ENCODE results near the gene DNAJC27.
"Not testable (repeated sequence)": the region's sequence is repeated elsewhere in the genome, so short reads cannot be mapped to it uniquely, and the experiment has no call there.

Gene DNAJC27

DNA sequence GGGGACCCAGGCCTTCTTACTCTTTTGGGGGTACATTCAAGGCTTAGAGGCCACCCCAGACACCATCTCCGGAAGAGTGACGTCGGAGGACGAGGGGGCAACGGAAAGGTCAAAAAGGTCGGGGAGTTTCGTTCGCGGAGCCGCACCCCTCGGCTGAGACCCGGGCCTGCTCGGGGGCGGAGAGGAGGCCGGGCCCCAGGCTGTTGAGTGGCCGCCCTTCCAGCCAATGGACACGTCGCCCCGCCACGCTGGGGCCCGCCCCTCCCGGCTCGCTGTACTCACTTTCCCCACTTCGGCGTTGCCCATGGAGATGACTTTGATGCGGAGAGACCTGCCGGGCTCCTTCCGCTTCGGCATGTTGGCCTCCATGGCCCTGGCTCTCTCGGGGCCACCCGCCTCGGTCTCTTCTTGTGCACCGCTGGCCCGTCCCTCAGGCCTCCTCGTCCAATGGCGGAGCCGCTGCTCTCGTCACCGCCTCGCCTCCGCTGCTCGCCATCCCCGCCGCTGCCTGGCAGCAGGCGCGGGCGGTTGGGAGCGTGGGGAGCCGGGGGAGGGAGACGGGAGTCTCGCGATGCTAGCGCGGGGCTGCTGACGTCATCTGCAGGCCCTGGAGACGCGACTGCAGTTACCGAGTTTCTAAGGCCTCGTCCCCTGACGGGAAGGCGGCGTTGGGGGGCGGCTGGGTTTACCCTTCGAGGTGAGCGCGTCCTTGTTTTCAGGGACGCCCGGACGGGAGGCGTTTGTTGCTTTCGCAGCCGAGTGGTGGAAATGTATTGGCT, at the start of gene DNAJC27:
Gene DNAJC27 (minus strand): TSS at position 420 of the 779 bp plus-strand sequence. CDS start 51 bp downstream, at position 369.
- peak; percentile 96 for DNase-seq (ENCODE audit: low spot score)

DNA sequence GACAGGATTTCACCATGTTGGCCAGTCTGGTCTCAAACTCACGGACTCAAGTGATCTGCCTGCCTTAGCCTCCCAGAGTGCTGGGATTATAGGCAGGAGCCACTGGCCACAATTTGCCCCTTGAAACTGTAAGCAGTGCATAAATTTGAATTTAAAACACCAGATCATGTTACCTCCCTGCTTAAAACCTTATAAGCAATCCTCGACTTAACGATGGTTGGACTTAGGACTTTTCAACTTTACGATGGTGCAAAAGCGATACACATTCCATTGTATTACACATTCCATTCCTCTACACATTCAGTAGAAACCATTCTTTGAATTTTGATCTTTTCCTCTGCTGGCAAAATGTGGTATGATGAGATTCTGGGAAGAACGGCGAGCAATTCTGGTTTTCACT, 46.9 kb upstream of the DNAJC27 start:
- DNase-seq (ENCODE audit: low spot score) = no peak

DNA sequence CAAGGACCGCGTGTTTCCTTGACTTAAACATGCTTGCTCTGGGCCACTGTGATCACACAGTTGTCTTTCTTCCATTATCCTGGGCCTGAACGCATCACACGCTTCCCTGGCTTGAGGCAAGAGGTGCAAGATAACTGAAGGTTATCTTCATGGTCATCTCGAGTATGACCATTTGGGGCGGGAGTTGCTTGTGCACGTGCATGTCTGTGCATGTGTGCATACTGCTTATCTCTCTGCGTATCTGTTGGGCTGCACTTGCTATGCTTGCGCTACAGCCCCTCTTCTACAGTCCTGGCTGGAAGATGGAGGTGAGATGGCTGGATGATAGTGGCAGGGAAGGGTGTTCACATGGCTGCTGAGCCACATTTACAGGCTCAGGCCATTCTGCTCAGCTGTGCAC, 42.9 kb upstream of the DNAJC27 start:
- DNase-seq (ENCODE audit: low spot score) = no peak

DNA sequence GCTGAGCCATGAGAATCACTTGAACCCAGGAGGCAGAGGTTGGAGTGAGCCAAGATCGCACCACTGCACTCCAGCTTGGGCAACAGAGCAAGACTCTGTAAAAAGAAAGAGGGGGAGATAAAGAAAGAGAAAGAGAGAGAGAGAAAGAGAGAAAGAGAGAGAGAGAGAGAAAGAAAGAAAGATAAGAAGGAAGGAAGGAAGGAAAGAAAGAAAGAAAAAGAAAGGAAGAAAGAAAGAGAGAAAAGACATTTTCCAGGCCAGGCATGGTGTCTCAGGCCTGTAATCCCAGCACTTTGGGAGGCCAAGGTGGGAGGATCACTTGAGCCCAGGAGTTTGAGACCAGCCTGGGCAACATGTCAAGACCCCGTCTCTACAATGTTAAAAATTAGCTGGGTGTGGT, 39.6 kb upstream of the DNAJC27 start:
- DNase-seq (ENCODE audit: low spot score) = not testable (repeated sequence)

DNA sequence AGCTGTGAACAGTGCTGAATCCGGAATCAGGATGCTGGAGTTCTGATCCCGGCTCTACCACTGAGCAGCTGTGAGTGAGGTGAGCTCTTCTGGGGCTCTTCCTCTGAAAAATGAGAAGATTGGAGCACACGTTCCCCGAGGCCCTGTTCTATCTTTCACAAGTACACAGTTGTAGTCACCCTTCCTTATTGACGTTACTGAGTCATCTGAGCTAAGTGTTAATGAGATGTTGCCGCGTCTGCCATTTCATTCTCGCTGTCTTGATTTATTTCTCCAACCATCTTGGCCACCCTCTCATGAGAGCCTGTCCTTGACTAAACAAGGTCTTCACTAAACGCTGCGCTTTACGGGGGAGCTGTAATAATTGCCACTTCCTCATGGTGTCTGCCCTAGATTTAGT, 38.2 kb upstream of the DNAJC27 start:
- no peak for DNase-seq (ENCODE audit: low spot score)

DNA sequence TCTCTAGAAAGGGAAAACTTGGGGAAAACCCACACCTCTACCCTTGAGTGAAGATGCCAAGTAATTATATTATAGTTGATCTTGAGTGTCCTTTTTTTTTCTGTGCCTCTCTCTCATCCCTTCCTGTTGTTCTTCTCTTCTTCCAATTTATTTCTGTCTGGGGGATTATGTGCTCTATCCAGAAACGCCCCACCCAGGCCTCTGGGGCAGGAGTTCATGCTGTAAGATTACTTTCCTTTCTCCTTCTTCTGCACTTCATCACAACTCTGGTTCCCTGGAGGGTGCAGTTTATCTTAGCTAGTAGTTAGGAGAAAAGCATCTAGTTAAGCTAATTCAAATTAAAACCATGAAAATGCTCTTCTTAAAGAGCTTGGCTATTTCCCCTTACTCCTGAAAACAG, 30.3 kb upstream of the DNAJC27 start:
- no peak for DNase-seq (ENCODE audit: low spot score)

DNA sequence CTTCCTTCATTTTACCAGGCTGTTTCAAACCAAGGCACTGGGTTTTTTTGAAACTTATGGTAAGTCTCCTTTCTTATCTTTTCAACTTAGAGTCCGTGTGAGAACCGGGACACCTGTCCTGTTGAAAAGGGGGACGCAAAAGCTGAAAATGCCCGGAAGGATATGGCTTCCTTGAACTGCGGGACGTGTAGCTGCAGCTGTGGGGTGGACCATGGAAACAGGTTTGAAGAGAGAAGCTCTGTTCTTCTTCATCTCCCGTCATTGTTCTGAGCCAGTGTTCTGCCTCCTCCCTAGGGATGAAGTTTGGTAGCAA, 29.5 kb upstream of the DNAJC27 start:
- no peak for DNase-seq (ENCODE audit: low spot score)

DNA sequence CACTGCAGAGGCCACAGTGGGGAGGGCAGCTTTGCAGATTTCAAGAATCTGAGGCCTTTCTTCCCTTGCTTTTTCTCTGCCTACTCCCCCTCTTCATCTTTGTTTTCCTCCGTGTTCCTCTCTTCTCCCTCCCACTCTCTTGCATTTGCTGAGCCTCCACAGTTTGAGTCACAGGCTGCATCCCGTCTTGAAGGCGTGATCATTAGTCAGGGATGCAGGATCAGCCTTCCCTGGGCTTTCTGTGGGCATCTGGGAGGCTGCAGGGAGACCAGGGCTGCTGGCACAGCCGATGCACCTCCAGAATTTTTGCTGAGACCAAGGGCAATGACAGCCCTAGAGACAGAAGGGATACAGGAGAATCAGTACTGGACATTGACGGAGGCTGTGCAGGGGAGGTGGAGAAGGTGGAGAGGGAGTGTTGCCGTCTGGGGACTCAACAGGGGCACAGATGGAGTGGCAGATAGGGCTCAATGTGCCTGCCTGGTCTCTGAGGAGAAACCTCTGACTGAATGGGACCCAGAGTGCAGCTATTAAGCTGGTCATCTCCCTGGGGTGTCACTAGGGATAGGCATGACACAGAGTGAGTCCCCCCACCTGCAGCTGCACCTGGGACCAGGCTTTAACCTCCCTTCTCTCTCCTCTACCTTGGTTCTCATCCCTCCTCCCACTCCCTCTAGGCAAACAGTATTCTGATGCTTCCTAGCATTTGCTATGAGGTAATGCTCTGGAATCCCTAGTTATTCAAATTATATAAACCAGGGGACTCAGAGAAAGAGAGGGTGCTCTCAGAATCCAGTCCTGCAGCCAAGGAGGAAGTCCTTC, 29.0 kb upstream of the DNAJC27 start:
- DNase-seq (ENCODE audit: low spot score) = no peak

DNA sequence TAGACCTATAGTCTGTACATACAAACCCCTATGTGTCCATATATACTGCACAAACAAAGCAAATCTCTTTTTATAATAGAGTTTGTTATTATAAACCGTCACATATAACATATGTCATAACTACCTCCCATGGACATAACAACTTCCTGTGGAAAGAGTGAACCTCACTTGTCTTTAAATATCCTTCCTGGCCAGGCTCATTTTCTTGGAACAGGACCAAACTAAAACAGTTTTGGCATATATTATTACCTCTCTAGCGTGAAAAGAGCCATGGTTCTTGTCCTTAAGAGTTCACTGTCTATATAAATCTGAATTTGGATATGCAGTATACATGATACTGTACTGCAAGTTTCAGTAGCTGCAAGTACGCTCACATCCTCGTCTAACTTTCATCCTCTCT, 28.3 kb upstream of the DNAJC27 start:
- no peak for DNase-seq (ENCODE audit: low spot score)

DNA sequence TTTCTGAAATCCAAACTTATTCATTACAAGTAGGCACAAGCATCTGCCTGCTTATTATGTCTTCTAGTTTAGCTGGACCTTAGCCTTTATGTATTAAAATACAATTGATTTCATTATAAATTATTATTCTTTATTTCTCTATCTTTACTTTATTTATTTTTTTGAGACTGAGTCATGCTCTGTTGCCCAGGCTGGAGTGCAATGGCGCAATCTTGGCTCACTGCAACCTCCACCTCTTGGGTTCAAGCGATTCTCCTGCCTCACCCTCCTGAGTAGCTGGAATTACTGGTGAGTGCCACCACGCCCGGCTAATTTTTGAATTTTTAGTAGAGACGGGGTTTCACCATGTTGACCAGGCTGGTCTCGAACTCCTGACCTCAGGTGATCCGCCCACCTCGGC, 27.3 kb upstream of the DNAJC27 start:
- not testable (repeated sequence) for DNase-seq (ENCODE audit: low spot score)

DNA sequence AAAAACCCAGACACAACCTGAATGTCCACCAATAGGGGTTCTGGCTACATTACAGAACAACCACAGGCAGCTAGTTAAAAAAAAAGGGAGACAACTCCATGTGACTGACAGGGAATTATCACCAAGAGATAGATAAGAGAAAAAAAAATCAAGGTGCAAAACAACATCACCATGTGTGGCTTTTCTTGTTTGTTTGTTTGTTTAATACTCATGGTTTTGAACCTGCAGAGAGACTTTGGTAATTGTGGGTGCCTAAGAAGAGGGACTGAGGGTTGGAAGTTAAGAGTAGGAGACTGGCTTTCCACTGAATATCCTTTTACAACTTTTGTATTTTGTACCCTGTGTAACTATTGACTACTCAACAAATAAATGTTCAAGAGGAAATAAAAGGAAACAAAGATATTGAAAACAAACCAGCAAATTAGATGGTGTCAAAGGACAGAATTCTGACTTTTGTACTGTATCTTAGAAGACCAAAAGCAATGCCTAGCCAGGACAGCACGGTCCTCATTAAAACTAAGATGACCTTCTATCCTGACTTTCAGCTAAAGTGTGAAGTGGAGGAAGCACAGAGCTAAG, 22.5 kb upstream of the DNAJC27 start:
- DNase-seq (ENCODE audit: low spot score) = no peak

DNA sequence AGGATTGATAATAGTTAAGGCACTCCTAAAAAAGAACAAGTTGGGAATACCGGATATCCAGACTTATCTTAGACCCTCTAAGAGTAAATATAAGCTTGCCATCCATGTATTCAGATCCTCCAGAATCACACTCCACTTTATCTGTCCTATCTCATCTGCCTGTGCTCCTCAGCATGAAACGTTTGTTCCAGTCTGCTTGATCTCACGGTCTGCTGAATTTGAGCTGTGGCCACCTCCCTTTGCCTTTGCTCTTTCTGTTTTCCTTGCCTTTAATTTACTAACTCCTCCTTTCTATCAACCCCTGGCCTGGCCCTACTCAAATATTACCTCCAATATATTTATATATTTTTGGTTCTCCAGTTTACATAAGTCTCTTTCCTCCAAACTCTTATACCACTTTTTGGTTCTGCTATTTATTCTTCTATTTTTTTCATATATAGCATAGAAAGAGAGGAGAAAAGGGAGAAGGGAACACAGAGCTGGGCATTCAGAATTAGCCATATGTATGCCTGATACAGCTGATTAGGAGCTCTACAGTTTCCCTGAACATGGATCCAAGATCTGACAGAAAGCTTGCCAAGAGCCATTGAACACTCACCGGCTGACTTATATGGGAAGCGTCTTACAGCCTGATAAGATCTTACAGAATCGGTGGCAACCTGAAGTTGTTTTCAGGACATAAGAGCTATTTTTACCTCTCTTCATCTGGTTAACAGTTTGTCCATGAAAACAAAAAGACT, 21.8 kb upstream of the DNAJC27 start:
- DNase-seq (ENCODE audit: low spot score) = no peak

DNA sequence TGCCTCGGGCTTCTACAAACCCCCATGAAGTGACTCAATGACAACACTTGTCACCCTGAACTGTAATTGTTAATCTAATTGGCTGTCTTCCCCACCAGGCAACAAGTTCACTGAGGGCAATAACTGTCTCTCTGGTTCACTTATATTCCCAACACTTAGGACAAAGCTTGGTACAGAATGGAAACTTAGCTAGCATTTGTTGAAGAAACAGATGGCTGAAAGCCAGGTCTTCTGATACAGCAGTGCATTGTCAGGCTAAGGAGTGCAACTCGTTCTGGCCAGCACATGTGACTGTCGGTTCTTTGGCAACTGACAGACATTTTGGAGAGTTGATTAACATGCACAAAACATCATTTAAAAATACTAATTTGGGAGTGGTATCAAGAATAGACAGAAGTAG, 14.6 kb upstream of the DNAJC27 start:
- no peak for DNase-seq (ENCODE audit: low spot score)

DNA sequence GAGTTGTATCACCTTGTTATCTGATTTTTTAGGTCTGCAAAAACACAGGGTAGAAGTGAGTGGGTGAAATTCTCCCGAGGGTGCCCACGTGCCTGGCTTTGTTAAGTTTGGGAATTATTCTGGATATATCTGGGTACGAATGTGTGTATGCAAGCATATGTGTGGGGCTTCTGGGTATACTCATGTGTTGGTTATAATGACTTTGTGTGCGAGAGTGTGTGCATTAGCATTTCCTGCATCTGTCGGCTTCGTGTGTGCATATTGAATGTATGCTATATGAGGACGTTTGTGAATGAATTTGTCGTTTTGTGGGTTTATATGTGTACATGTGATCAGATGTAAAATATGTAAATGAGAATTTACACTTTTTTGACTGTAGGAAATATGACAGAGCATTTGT, 13.8 kb upstream of the DNAJC27 start:
- no peak for DNase-seq (ENCODE audit: low spot score)

DNA sequence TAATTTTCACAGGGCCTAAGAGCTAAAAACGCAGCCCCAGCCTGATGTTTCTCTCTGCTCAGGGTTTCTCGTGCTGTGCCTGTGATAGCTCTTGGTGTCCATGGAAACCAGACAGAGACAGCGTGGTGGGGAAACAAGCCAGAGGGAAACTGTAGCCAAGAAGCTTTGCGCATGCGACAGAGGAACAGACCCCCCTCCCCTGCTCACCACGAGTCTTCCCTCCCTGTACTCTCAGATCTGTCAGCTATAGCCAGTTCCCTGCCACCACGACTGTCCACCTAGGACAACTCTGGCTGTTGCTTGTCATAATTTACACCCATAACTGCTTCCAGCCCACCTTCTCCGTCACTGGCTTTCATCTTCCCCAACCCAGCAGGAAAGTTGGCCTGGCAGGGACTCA, 13.2 kb upstream of the DNAJC27 start:
- no peak for DNase-seq (ENCODE audit: low spot score)

DNA sequence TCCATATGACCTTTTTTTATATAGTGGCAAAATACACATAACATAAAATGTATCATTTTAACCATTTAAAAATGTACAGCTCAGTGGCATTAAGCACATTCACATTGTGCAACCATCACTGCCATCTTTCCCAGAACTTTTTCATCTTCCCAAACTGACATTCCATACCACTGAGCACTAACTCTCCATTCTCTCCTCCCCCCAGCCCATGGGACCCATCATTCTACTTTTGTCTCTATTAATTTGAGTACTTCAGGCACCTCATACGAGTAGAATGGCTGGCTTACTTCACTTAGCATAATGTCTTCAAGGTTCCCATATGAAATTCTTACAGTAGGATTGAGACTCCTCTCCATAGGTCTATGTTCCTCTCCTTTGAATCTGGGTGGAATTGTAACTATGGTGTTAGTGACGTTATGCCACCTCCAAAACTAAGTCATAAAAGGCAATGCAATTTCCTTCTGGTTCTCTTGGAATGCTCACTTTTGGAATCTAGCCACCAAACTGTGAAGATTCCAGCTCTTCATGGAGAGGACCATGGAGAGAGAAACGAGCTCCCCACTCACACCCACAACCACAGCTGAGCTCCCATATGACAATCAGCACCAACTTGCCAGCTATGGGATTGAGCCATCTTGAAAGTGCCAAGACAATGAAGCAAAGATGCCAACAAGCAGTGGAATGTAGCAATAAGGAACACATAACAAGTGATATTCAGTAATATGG, 9.8 kb upstream of the DNAJC27 start:
- DNase-seq (ENCODE audit: low spot score) = no peak

DNA sequence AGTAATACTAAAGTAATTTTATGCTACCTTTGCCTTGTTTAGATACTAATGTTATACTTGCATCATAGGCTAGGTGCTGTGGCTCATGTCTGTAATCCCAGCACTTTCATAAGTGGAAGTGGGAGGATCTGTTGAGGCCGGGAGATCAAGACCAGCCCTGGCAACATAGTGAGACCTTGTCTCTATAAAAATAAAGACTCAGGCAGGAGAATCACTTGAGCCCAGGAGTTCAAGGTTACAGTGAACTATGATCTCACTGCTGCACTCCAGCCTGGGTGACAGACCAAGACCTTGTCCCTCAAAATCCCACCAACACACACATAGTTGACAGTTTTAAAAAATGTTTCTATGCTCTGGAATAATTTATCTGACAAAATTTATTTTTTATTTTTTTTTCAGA, 6.9 kb upstream of the DNAJC27 start:
- DNase-seq (ENCODE audit: low spot score) = no peak

DNA sequence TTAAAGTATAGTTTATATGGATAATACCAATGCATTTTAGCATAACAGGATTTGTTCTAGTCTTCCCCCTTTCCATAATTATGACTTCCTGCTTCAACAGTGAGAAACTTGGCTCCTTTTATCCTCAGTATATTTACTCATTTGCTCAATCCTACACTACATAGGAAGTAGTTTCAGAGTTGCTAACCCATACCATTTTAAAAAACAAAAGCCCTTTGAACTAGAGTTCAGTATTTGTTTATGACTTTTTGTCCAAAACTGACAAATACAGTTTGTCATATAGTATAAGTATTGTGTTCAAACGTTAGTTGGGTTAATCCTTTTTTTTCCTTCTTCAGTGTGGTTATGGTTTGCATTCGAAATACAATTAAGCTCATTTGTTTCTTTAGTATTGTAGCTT, 5.9 kb upstream of the DNAJC27 start:
- no peak for DNase-seq (ENCODE audit: low spot score)

DNA sequence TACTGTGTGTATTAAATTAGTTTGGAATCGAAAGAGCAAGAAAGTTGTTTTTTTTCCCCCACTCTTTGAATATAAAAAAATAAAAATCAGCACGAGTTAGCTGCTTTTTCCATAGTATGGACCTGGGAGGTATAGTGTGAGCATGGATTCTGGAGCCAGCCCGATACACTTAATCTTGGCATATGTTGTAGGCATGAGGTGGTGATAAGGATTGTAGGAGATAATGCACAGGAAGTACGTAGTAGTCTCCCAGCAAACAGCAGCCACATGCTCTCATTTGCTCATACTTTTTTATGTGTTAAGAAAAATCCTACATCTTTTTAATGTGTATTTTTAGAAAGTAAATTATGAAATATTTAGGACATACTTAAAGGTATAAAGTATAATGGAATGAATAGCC, 2.1 kb upstream of the DNAJC27 start:
- no peak for DNase-seq (ENCODE audit: low spot score)

DNA sequence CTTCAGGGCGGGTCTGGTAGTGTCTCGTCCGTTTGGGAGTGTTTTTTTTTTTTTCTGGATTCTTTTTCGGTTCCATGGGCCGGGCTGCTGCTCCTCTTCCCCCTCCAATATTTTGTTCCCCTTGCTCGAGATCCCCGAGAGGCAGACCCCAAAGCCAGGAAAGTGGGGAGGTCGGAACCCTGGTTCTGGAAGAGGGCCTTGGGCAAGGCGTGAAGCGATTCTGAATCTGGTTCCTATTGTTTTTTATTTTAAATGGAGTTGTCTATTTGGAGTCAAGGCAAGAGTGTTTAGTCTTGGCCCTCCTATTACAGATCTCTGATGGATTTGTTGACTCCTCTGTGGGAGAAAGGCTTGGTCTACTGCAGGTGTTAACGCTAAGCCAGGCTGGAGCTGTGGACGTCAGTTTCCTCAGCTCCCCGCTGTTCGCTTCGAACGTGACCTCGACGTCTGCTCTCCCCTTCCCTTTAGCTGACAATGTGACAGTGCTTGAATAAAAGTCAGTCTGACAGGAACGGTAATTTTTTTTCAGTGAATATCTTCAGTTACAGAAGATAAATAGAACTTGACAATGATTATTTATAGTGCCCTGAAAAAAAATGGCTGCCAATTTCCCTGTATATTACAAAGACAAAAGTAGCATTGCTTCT, 683 bp upstream of the DNAJC27 start:
- DNase-seq (ENCODE audit: low spot score) = peak; percentile 29

DNA sequence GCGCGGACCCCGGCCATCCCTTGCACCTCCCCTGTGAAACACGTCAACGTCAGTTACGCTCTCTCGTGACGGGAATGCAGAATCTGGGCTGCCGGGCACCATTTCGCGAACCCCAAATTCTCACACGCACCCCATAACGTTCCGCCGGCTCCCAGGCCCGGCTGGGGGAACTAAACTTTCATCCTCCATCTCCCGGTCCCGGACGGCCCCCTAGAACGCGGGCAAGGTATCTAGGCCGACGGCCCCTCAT, 544 bp downstream of the DNAJC27 start:
- DNase-seq (ENCODE audit: low spot score) = no peak
